Measurements from ENCODE around the gene SLCO2A1.
A peak's percentile ranks its signal among the peaks of the same experiment; 100 is the strongest.

SLCO2A1 gene

DNA sequence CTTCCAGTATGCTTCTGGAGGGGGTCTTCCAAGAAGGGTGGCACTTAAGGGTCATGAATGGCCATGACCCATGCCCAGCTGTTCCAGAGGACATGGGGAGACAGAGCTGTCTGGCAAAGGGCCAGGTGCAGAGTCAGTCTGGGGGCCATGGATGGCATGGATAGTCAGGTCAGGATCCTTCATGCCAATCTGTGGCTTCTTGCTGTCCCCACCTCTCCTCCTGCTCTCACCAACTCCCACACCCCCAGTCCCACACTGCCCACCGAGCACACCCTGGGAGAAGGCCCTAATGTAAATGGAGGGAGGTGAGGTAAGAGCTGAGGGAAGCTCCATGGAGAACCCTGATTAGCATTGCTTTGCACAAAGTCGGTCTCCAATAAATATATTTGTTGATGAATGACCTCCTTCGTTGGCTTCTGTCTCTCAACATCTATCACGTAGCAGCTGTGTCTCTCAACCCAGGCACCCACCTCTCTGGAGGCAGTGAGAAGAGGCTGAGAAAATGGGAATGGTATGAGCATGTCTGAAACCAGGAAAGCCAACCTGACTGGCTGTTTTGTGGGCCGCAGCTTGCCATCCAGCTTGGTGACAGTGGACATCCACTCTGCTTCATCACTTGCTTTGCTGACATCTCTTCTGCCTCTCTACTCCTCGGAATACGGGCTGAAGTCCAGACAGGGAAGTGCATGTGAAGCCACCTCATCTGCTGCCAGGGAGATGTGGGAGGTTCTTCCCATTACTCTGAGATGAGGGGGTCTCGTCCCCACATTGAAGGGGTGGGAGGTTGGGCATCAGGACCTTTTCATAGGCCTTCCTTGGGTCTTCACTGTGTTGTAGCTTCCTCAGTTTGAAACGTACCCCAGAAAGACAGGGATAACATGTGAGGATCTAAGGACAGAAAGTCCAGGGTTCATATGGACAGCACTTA is 96.4 kb downstream of the SLCO2A1 start:
- DNase-seq (ENCODE audit: low read depth, low spot score) = no peak

GRCh38 chr3:133932009-133932408 is 97.7 kb downstream of the SLCO2A1 start:
- DNase-seq (ENCODE audit: low read depth, low spot score) = no peak

DNA sequence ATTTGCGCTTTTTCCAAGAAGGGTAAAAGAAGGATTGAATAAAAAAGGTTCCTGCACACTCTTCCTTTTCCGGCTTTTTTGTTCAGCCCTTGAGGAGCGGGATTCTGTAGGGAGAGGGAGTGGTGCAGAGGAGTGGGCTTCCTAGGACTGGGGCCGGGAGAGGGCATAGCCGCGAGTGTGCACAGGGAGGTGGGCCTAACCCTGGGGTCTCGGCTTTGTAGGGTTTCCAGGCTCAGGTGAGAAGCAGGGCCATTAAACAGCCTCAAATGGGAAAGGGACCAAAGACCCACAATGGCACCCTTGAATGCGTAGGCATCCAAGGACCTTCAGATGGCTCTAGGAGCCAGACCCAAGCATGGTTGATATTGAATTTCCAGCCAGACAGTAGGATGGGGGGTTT is 98.6 kb downstream of the SLCO2A1 start:
- DNase-seq (ENCODE audit: low read depth, low spot score) = no peak

DNA sequence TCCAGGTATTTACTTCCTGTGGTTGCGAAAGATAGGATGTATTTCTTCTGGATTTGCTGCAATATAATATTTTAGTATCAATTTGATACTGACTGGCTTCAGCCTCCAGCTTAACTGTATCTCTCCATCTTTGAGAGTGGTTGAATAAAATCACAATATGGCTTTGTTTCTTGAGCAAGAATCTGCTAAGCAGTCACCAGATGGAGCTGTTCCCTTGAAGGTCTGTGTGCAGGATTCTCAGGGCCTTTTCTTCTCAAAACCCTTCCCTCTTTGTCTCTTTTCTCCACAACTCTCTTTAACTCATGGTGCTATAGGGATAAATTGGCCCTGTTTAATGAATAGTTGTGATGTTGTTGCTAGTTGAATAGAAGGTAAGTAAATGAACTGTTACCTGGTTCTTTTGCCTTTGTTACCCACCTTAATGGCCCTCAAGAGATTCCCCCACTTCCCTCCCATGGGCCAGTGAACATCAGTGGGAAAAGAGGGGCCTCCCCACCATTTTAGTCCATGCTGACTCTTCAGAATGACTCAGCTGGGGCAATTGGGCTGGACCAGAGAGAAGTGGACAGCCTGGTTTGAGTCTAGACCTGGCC is 99.3 kb downstream of the SLCO2A1 start:
- DNase-seq (ENCODE audit: low read depth, low spot score) = peak; percentile 62

GRCh38 chr3:133928903-133929607 is 100.7 kb downstream of the SLCO2A1 start:
- DNase-seq (ENCODE audit: low read depth, low spot score) = no peak

DNA sequence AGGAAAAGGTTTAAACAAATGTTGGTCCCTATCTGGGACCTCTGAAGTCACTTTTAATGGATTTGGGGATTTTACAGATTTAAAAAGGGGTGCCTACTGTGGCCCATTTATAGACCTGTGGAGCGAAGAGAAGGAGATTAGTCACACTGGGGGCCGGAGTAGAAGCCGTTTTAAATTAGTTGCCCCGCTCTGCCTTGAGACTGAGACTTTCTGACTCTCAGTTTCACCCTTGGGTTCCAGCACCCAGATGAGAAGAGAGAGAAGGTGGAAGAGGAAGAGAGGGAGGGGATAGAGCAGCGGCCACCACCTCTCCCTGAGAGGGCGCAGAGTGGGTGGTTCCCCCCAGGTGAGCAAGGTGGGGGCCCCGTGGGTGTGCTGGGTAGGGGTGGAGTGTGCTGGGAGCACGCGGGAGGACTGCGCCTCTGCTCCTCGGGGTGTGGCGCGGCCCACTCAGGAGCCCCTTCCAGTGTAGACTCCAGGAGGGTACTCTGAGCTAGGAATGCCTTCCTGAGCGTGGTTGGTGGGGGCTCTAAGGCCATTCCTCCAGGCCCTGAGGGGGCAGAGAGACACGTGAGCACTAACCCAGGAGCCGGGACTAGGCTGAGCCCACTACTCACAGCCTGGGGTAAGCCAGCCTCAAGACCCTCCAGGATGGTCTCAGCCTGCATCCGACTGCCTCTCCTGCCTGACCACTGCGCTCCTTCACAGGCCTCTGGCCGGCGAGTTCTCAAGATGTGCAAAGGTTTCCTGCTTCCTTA is 101.4 kb downstream of the SLCO2A1 start:
- no peak for DNase-seq (ENCODE audit: low read depth, low spot score)

DNA sequence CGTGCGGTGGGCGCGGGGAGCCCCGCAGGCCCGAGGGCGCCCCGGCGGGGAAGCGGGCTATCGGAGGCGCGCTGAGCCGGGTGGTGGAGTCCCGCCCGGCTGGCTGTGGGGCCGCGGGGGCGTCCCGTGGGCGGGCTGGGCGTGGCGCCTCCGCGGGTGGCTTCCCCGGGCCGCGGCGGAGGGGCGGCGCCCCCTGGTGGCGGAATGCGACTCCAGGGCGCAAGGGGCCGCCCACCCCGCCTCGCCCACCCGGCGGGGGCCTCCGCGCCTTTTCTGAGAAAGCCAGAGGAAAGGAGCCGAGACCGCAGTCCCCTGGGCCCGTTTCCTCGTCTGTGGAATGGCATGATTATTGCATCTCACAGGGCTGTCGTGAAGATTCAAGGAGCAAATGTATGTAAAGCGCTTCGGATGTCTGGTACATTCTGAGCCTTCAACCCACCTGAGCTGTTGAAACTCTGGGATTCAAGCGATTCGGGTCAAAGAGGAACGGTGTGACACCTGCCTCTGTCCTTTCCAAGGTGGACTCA is 102.1 kb downstream of the SLCO2A1 start:
- DNase-seq (ENCODE audit: low read depth, low spot score) = peak; percentile 48

GRCh38 chr3:133926736-133927539 is 102.8 kb downstream of the SLCO2A1 start:
- DNase-seq (ENCODE audit: low read depth, low spot score) = peak; percentile 66

DNA sequence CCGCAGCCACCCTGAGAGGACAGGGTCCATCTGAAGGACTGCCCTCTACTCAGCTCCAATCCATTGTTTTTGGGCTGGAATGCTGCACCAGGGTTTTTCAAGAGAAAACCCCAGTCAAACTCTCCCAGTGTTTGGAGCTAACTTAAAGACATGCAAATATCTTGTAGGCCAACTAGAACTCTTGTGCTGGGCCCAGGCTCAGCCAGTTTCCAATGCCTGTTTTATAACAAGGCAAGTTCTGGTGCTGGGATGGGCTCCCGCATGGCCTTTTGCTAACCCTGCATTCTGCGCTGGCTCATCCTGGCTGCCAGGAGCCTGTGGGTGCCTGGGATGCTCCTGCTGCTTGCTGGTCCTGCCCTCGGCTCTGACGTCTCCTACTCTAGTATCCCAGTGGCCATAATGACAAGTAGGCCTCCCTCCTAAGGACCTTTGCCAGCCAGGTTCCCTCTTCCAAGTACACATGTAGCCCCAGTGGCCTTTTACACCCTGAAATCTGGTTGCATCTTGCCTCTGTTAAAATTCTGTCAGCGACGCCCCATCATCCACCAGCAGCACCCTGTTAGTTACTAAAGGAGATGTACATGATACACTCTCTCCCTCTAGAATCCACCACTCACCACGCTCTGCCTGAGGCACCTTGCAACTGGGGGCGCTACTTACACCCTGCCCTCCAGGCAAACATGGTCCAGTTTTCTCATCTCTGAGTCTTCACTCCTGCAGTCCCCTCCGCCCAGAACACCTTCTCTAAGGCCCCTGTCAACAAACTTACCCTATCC is 103.6 kb downstream of the SLCO2A1 start:
- DNase-seq (ENCODE audit: low read depth, low spot score) = no peak

- DNase-seq (ENCODE audit: low read depth, low spot score) = no peak
These were observed 105.7 kb downstream of the SLCO2A1 start for GRCh38 chr3:133924041-133924440.

GRCh38 chr3:133921592-133921991 is 108.1 kb downstream of the SLCO2A1 start:
- no peak for DNase-seq (ENCODE audit: low read depth, low spot score)

DNA sequence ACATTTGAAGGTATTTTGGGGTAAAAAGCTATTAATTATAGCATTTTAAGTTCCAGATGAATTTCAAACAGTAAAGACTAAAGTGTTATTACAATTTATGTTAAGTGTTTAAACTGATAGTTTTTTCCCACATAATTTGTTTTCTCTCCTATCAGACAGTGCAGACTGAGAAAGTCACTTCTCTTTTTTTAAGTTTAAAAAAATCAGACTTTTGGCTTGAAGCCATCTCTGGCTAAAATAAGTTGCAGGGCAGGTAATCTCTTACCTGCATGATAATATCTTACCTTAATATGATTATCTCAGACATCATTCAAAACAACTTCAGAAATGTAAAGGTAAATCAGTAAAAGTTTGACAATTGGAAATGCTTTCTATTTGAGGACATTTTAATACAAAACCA is 112.6 kb downstream of the SLCO2A1 start:
- DNase-seq (ENCODE audit: low read depth, low spot score) = no peak

- no peak for DNase-seq (ENCODE audit: low read depth, low spot score)
These were observed 113.8 kb downstream of the SLCO2A1 start for GRCh38 chr3:133915685-133916658.

DNA sequence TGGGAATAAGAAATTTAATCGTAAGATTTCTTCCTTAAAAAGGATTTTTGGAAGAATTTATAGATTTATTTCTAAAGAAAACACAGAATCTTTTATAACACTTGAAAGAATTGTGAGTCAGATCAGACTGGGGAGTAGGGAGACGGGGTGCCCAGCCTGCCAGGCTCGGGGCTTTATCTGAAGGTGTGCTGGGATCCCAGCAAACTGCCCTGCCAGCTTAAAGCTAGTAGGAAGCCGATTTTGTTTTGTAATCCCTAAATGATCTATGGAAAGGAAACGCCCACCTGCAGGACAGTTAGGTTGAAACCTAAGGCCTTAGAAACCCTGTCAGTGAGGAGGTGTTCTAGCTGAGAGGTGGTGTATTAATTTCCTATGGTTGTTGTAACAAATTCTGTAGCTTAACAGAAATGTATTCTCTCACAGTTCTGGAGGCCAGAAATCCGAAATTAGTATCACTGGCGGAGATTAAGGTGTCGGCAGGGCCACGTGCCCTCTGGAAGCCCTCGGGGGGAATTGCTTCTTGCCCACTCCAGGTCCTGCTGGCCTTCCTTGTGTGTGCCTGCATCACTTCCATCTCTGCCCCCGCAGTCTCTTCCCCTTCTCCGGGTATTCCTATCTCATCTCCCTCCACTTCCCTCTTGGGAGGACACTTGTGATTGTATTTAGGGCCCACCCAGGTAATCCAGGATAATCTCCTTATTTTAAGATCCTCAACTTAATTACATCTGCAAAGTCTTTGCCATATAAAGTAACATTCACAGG is 114.7 kb downstream of the SLCO2A1 start:
- no peak for DNase-seq (ENCODE audit: low read depth, low spot score)

- no peak for DNase-seq (ENCODE audit: low read depth, low spot score)
These were observed 119.3 kb downstream of the SLCO2A1 start for GRCh38 chr3:133910422-133910821.

GRCh38 chr3:133905376-133905775 is 124.3 kb downstream of the SLCO2A1 start:
- no peak for DNase-seq (ENCODE audit: low read depth, low spot score)

GRCh38 chr3:133901847-133902246 is 127.9 kb downstream of the SLCO2A1 start:
- no peak for DNase-seq (ENCODE audit: low read depth, low spot score)

GRCh38 chr3:133901083-133901482 is 128.6 kb downstream of the SLCO2A1 start:
- DNase-seq (ENCODE audit: low read depth, low spot score) = peak; percentile 27

Data from ELF-1 (cell line).